ENCODE measurements around the gene MLANA. TPM values are rescaled to one million over a fixed set of nuclear protein-coding genes. Genes with fewer than 3 reads are reported as not detected.

MLANA gene
- total RNA-seq, 6 experiments from 2014 or later, result not detected

GRCh38 chr9:5931657-5932056, 41.0 kb downstream of the MLANA start:
- Mint-ChIP-seq H3K4me1 (ENCODE audit: low read depth) (peaks cover 6% of the 10 kb centered on the region; the same call in 1 of the 2 replicates), H3K9me3 (no peaks in the 10 kb centered on the region), H3K27ac (no peak overlapping the region), H3K4me3 (no peak overlapping the region), H3K36me3 (ENCODE audit: low read depth) (no peaks in the 10 kb centered on the region), H3K27me3 (ENCODE audit: insufficient read depth) (no peaks in the 10 kb centered on the region)
- no peak for DNase-seq
- no peak for TF ChIP-seq CTCF (IDR thresholded peaks at IDR 0.05)

- Mint-ChIP-seq H3K4me1 (ENCODE audit: low read depth) (peaks cover 7% of the 10 kb centered on the region; the same call in 1 of the 2 replicates), H3K4me3 (no peak overlapping the region), H3K27me3 (ENCODE audit: insufficient read depth) (no peaks in the 10 kb centered on the region), H3K36me3 (ENCODE audit: low read depth) (no peaks in the 10 kb centered on the region), H3K27ac (no peak overlapping the region), H3K9me3 (no peaks in the 10 kb centered on the region)
- no peak for TF ChIP-seq CTCF (IDR thresholded peaks at IDR 0.05)
- DNase-seq, result no peak
These were observed 47.8 kb downstream of the MLANA start for GRCh38 chr9:5938449-5938848.

GRCh38 chr9:5939530-5939929, 48.8 kb downstream of the MLANA start:
- Mint-ChIP-seq H3K36me3 (ENCODE audit: low read depth) (no peaks in the 10 kb centered on the region), H3K27me3 (ENCODE audit: insufficient read depth) (no peaks in the 10 kb centered on the region), H3K4me1 (ENCODE audit: low read depth) (peaks cover 16% of the 10 kb centered on the region), H3K9me3 (no peaks in the 10 kb centered on the region), H3K27ac (no peak overlapping the region), H3K4me3 (no peak overlapping the region)
- no peak for DNase-seq
- no peak for TF ChIP-seq CTCF (IDR thresholded peaks at IDR 0.05)

- Mint-ChIP-seq H3K27me3 (ENCODE audit: insufficient read depth) (no peaks in the 10 kb centered on the region), H3K4me3 (no peak overlapping the region), H3K36me3 (ENCODE audit: low read depth) (no peaks in the 10 kb centered on the region), H3K4me1 (ENCODE audit: low read depth) (peaks cover 9% of the 10 kb centered on the region), H3K9me3 (no peaks in the 10 kb centered on the region), H3K27ac (no peak overlapping the region)
- DNase-seq, result no peak
- no peak for TF ChIP-seq CTCF (IDR thresholded peaks at IDR 0.05)
These were observed 50.5 kb downstream of the MLANA start for GRCh38 chr9:5941214-5941613.

GRCh38 chr9:5945112-5945511, 54.4 kb downstream of the MLANA start:
- no peaks in the 10 kb centered on the region for H3K9me3 Mint-ChIP-seq
- no peak overlapping the region for H3K27ac Mint-ChIP-seq
- H3K27me3 Mint-ChIP-seq (ENCODE audit: insufficient read depth), result no peaks in the 10 kb centered on the region
- H3K4me1 Mint-ChIP-seq (ENCODE audit: low read depth), result peaks cover 26% of the 10 kb centered on the region
- DNase-seq, result no peak
- no peak for TF ChIP-seq CTCF (IDR thresholded peaks at IDR 0.05)
- no peaks in the 10 kb centered on the region for H3K36me3 Mint-ChIP-seq (ENCODE audit: low read depth)
- H3K4me3 Mint-ChIP-seq, result no peak overlapping the region

GRCh38 chr9:5947912-5948311, 57.2 kb downstream of the MLANA start:
- Mint-ChIP-seq H3K4me3 (no peak overlapping the region), H3K9me3 (no peaks in the 10 kb centered on the region), H3K36me3 (ENCODE audit: low read depth) (no peaks in the 10 kb centered on the region), H3K4me1 (ENCODE audit: low read depth) (peaks cover 44% of the 10 kb centered on the region), H3K27ac (no peak overlapping the region), H3K27me3 (ENCODE audit: insufficient read depth) (no peaks in the 10 kb centered on the region)
- no peak for TF ChIP-seq CTCF (IDR thresholded peaks at IDR 0.05)
- no peak for DNase-seq

Measured in HFFc6 (cell line).